Sigmoid colon (tissue), 4 donors: ENCODE results near the gene USP1.

Source experiments
- CTCF ChIP-seq, 4 experiments: fragments of 450-650 bp in 3 of 4; fragments of 200-600 bp in 1 of 4; IDR thresholded peaks; one replicate each; pipeline ENCODE4 v1.5.1; 2016 to 2019; ENCODE audit warnings: antibody characterized with exemption in 4 of 4, mild to moderate bottlenecking in 3 of 4, moderate library complexity in 2 of 4
- EP300 ChIP-seq, 4 donors: sonication (generic); formaldehyde crosslinking; IDR thresholded peaks; one replicate each; pipeline ENCODE4 v1.6.1; 2017; ENCODE audit warnings: antibody characterized with exemption in 4 of 4
- POLR2A ChIP-seq, 2 donors: fragments of 450-650 bp; IDR thresholded peaks; one replicate each; pipeline ENCODE4 v1.6.1; 2016; ENCODE audit warnings: antibody characterized with exemption in 2 of 2, mild to moderate bottlenecking in 2 of 2, moderate library complexity in 2 of 2

GRCh38 chr1:62389531-62389930 lies 47.3 kb upstream of the USP1 start:
- TF ChIP-seq CTCF (IDR thresholded peaks at IDR 0.05) (no peak), POLR2A (IDR thresholded peaks at IDR 0.05) (no peak), EP300 (IDR thresholded peaks at IDR 0.05) (no peak)
